Right hindlimb (tissue), 1 donor: ENCODE data around the gene LILRA5.
"Not testable (repeated sequence)": the region's sequence is repeated elsewhere in the genome, so short reads cannot be mapped to it uniquely, and the experiment has no call there.

ENCODE experiments used
- DNase-seq: peaks from one replicate; pipeline ENCODE4 v3.0.0-alpha.2; 2018

The LILRA5 gene

GRCh38 chr19:54333586-54334298 is 20.8 kb upstream of the LILRA5 start:
- DNase-seq: no peak

GRCh38 chr19:54332149-54332548 is 19.2 kb upstream of the LILRA5 start:
- no peak for DNase-seq

DNA sequence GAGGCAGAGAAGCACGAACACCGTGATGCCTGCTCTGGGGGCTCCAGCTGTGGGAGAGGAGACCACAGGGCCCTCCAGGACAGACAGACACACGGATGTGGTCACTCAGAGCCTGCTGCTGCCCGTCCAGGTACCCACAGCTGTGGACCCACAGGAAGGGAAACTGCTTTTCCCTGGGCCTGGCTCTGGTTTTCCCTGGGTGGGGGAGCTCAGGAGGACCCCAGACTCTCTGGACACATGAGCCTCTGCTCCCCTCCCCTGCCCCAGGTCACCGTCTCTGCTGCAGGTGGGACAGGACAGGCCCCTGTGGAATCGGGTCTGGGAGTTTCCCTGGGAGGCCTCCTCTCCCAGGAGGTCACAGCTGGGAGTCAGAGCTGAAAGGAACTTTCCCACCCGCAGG is 18.7 kb upstream of the LILRA5 start:
- DNase-seq: no peak

DNA sequence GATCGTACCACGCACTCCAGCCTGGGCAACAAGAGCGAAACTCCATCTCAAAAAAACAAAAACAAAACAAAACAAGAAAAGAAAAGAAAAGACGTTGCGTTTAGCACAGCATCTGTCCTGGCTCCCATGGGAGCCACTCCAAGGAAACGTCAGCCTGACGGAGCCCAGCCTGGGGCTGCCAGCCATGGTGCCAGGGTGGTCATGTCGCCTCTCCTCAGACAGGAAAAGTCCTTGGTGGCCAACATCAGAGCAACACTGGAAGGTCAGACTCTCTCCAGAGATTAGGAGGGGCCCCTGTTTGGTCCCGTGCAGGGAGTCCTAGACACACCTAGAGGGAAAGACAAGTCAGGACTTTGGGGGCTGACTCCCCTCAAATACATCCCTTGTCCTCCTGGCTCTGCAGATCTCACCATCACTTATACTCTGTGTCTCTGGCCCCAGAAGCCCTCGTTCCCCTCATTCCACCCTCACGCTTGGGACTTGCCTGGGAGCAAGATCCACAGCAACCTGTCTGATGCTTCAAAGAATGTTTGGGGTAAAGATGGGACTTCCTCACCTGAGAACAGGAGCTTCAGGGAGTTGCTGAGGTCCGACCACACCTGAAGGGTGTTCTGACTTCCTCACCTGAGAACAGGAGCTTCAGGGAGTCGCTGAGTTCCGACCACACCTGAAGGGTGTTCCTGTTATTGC is 16.7 kb upstream of the LILRA5 start:
- no peak for DNase-seq

GRCh38 chr19:54328781-54329180 is 15.8 kb upstream of the LILRA5 start:
- DNase-seq: not testable (repeated sequence)

DNA sequence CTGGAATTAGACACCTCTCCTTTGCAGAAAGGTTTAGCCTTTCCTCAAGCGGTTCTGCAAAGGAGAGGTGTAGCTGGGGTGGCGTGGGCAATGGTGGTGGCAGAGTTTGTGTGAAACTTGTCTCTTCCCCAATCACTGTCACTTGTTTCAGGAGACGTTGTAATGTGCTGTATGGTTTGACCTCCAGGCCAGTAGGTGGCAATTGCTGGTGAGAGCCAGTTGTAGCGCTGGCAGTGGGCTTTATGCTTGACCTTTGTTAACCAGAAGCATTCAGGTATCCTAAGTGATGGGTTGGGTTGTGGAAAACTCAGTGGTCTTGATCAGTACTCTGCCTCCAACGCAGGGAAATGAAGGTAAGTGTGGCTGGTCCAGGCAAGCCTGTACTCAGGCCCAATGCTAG is 12.7 kb upstream of the LILRA5 start:
- DNase-seq: no peak

GRCh38 chr19:54325194-54325621 is 12.2 kb upstream of the LILRA5 start:
- DNase-seq: peak; percentile 33

DNA sequence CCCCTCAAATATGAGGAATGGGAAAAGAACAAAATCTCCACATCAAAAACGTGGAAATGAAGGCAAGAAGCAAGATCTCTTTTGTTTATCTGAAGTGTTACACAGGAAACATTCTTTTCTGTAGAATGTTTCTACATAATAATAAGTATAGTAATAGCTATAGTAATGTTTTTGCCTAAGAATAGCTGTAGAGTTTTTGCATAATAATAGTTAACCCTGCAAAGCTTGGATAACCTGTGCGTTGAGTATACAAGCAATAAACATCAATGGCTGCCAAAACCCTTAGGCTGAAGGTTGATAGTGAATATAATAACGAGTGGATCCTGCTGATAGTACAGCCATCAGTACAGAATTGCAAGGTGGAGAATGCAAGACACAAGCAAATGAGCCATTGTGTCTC is 11.1 kb upstream of the LILRA5 start:
- no peak for DNase-seq

GRCh38 chr19:54322934-54323333 is 10.0 kb upstream of the LILRA5 start:
- DNase-seq: not testable (repeated sequence)

DNA sequence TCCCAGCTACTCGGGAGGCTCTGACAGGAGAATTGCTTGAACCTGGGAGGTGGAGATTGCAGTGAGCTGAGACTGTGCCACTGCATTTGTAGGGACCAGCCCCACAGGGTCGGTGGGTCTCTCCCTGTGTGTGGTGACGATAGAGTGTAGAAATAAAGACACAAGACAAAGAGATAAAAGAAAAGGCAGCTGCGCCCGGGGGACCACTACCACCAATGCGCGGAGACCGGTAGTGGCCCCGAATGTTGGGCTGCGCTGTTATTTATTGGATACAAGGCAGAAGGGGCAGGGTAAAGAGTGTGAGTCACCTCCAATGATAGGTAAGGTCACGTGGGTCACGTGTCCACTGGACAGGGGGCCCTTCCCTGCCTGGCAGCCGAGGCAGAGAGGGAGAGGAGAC is 9.3 kb upstream of the LILRA5 start:
- not testable (repeated sequence) for DNase-seq

GRCh38 chr19:54319892-54320670 is 7.1 kb upstream of the LILRA5 start:
- DNase-seq: no peak

DNA sequence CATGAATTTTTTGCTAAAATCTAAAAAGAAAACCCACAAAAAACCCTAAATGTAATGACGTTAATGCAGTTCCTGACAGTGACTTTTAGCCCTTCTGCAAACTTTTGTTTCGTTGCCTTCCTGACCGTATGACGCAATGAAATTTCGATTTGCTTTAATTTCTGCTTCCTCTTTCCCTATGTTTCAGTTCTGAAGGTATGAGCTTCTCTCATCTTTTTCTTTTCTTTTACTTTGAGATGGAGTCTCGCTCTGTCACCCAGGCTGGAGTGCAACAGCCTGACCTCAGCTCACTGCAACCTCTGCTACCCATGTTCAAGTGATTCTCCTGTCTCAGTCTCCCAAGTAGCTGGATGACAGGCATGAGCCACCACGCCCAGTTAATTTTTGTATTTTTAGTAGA is 6.1 kb upstream of the LILRA5 start:
- no peak for DNase-seq

- DNase-seq: no peak
Measured at GRCh38 chr19:54317965-54318240, 4.9 kb upstream of the LILRA5 start.

DNA sequence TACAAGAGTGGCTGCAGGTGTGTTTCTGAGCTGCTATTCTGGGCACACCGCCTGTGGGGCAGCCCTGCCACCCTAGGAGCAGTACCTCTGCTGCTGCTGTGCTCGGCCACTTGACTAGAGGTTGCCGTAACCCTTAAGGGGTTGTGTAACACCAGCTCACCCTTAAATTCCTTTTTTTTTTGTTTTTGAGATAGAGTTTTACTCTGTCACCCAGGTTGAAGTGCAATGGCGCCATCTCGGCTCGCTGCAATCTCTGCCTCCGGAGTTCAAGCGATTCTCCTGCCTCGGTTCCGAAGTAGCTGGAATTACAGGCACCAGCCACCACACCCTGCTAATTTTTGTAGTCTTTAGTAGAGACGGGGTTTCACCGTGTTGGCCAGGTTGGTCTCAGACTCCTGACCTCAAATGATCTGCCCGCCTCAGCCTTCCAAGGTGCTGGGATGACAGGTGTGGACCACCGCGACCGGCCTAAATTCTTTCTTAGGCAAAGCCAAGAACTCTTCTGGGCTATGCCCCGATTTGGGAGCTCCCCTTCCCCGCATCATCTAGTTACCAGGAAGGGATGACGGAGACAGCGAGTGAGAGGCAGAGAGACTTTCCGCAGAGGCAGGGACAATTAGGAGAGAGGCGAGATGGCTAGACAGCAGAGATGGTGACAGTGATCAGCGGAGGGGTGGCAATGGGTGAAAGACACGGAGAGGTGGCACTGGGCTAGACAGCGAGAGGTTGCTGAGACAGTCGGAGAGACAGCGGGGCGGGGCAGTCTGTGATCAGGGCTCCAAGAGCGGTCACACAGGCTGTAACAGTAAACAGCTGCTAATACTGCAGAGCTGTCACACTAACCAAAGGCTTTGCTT is 4.4 kb upstream of the LILRA5 start:
- DNase-seq: no peak

- DNase-seq: no peak
Measured at GRCh38 chr19:54316746-54317107, 3.8 kb upstream of the LILRA5 start.

- DNase-seq: no peak
Measured at GRCh38 chr19:54315956-54316355, 3.0 kb upstream of the LILRA5 start.

DNA sequence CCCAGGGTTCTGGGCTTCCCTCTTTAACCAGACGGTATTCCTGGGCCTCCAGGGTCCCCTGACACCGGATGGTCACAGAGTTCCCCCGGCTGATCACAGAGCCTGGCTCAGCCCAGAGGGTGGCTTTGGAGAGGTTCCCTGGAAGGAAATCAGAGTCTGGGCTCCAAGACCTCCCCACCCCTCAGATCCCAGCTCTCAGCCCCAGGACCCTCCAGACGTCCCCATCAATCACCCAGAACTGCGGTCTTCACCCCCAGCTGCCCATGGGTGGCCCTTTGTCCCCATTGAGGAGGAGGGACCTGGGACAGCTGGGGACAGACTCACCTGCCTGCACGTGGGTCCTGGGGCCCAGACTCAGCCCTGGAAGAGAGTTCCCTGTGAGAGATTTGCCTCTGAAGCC is 955 bp downstream of the LILRA5 start:
- DNase-seq: no peak

- DNase-seq: no peak
Measured at GRCh38 chr19:54311486-54311885, 1.5 kb downstream of the LILRA5 start.

- DNase-seq: no peak
Measured at GRCh38 chr19:54310543-54310942, 2.4 kb downstream of the LILRA5 start.

GRCh38 chr19:54309811-54310210 is 3.2 kb downstream of the LILRA5 start:
- no peak for DNase-seq

DNA sequence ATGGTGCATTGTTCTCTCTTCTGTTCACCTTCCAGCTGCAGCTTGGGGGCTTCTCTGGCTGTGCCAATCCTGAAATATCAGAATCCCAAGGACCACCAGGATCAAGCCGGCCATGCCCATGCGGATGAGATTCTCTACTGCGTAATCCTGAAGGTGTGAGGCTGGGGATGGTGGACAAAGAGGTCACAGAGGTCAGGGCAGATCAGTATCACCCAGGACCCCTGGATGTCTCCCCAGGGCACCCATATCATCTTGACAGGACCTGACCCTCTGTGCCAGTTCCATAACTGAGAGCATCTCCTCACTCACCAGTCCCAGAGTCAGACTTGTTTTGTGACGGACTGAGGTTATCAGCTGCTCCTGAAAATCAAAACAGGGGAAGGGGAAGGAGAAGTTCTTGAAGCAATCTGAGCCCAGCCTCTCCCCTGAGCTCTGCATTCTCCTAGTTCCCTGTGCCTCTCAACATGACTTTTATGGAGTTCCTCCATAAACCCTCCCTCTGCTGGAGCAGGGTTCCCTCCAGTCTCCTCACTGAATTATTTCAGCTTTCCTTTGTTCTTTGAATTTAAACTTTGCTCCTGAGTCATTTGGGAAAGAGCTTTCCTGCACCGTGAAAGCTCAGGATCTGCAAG is 5.5 kb downstream of the LILRA5 start:
- DNase-seq: no peak

- no peak for DNase-seq
Measured at GRCh38 chr19:54305141-54305540, 7.8 kb downstream of the LILRA5 start.

GRCh38 chr19:54302257-54302656 is 10.7 kb downstream of the LILRA5 start:
- no peak for DNase-seq
